ENCODE measurements around the gene CDHR3. TPM values are rescaled to one million over a fixed set of nuclear protein-coding genes. Genes with fewer than 3 reads are reported as not detected.

The CDHR3 gene
- total RNA-seq, 2 experiments from 2014 or later, result 0.42 to 2.8 TPM

DNA sequence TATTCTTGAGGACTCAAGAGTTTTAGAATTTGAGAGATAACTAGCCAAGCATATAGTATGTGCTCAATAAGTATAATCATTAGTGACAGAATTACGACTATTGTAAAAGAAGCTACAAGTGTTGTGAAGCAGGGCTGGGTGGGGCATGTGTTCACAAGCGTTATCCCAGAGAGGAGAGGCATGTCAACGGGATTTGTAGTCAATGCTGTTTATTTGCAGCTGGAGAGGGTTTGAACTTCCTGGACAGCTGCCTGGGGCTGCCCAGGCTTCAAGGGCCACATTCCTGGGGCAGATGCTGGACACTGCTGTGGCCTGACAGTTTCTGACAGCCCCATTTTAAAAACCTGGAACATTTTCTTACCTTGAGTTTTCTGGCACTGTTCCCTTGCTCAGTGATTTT lies 36.9 kb upstream of the CDHR3 start:
- no peak for DNase-seq (ENCODE audit: low spot score)
- Histone ChIP-seq H4K20me1 (ENCODE audit: insufficient read depth, low read length) (no peaks in the 10 kb centered on the region), H3K4me3 (ENCODE audit: low read depth, low read length, poor library complexity, severe bottlenecking) (no peak overlapping the region), H3K79me2 (ENCODE audit: insufficient read depth, low read depth, low read length) (no peaks in the 10 kb centered on the region), H3K36me3 (ENCODE audit: insufficient read depth, low read length) (no peaks in the 10 kb centered on the region), H3K4me1 (ENCODE audit: insufficient read depth, low read length, poor library complexity, severe bottlenecking) (no peaks in the 10 kb centered on the region), H3K9me2 (ENCODE audit: insufficient read depth, low read length) (no peaks in the 10 kb centered on the region), H2AFZ (ENCODE audit: low read length) (no peak overlapping the region), H3K9me3 (ENCODE audit: low read length) (no peaks in the 10 kb centered on the region), H3K4me2 (ENCODE audit: low read length) (no peak overlapping the region), H3K27ac (ENCODE audit: low read depth, low read length, poor library complexity, severe bottlenecking) (no peak overlapping the region)
- no peak for TF ChIP-seq EZH2phosphoT487 (IDR thresholded peaks at IDR 0.05; ENCODE audit: borderline replicate concordance, low read depth, low read length)
- TF ChIP-seq, protein P1, sequence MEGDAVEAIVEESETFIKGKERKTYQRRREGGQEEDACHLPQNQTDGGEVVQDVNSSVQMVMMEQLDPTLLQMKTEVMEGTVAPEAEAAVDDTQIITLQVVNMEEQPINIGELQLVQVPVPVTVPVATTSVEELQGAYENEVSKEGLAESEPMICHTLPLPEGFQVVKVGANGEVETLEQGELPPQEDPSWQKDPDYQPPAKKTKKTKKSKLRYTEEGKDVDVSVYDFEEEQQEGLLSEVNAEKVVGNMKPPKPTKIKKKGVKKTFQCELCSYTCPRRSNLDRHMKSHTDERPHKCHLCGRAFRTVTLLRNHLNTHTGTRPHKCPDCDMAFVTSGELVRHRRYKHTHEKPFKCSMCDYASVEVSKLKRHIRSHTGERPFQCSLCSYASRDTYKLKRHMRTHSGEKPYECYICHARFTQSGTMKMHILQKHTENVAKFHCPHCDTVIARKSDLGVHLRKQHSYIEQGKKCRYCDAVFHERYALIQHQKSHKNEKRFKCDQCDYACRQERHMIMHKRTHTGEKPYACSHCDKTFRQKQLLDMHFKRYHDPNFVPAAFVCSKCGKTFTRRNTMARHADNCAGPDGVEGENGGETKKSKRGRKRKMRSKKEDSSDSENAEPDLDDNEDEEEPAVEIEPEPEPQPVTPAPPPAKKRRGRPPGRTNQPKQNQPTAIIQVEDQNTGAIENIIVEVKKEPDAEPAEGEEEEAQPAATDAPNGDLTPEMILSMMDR (conservative IDR thresholded peaks at IDR 0.05; ENCODE audit: low read length), result no peak
- ChIA-PET POLR2A (interaction anchor here (0.7 kb wide), 1 partner anchor 260 kb away, joined by 3 read pairs; no protein-coding TSS in a partner anchor), CTCF (ENCODE audit: unreplicated experiment) (no interaction called here)
- no TSS peak for BruUV-seq (replicated peaks)
- intact Hi-C loops (cut with micrococcal nuclease; ENCODE audit: unreplicated experiment), result no loop called here

DNA sequence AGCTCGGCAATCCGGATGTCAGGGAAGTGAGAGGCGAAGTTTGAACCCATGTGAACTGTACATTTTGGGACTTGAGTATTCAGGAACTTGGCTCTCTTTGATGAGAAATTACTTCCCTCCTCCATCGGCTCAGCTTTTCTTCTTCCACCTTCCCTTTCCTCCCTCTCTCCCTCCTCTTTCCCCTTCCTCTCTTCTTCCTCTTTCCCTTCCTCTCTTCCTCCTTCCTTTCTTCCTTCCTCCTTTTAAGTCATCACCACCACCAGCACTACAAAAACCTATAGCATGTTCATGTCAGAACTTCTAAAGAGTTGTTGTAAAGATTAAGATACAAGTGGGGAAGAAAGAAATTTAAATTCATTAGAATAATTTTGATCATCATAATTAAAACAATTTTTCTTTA lies 31.9 kb upstream of the CDHR3 start:
- Histone ChIP-seq H3K9me2 (ENCODE audit: insufficient read depth, low read length) (no peaks in the 10 kb centered on the region), H3K79me2 (ENCODE audit: insufficient read depth, low read depth, low read length) (no peaks in the 10 kb centered on the region), H2AFZ (ENCODE audit: low read length) (no peak overlapping the region), H3K27ac (ENCODE audit: low read depth, low read length, poor library complexity, severe bottlenecking) (no peak overlapping the region), H3K4me3 (ENCODE audit: low read depth, low read length, poor library complexity, severe bottlenecking) (no peak overlapping the region), H3K9me3 (ENCODE audit: low read length) (no peaks in the 10 kb centered on the region), H3K36me3 (ENCODE audit: insufficient read depth, low read length) (no peaks in the 10 kb centered on the region), H3K4me2 (ENCODE audit: low read length) (no peak overlapping the region), H4K20me1 (ENCODE audit: insufficient read depth, low read length) (no peaks in the 10 kb centered on the region), H3K4me1 (ENCODE audit: insufficient read depth, low read length, poor library complexity, severe bottlenecking) (no peaks in the 10 kb centered on the region)
- TF ChIP-seq, protein P1 (conservative IDR thresholded peaks at IDR 0.05; ENCODE audit: low read length), result no peak
- no peak for TF ChIP-seq EZH2phosphoT487 (IDR thresholded peaks at IDR 0.05; ENCODE audit: borderline replicate concordance, low read depth, low read length)
- no peak for DNase-seq (ENCODE audit: low spot score)
- ChIA-PET POLR2A (no interaction called here), CTCF (ENCODE audit: unreplicated experiment) (no interaction called here)
- BruUV-seq (replicated peaks), result no TSS peak
- intact Hi-C loops (cut with micrococcal nuclease; ENCODE audit: unreplicated experiment), result no loop called here

DNA sequence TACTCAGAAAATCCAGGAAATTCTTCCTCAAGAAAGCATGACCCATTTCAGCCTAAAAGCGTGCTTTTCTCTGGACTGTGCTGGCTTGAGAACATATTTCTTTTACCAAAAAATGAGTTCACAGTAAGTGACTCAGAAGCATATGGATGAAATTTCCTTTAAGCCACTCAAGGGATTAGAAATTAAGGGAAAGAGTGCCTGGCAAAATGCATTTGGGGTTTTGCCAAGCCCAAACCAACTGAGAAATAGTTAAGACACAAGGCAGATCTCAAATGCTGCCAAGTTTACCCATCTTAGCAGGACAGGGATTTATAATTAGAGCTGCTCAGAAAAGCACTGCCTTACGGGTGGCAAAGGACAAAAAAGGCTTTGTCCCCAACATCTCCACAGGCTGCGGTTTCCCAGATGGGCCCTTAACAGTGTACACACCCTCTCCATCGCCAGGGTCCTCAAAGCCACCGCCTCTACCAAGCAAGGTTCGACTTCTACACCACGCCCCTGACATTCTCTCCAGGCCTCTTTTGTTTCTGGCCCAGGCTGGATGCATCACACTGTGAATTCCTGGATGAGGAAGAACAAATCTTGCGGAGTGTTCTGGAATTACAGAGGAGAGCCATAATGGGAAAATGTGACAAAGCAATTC lies 30.1 kb upstream of the CDHR3 start:
- no peaks in the 10 kb centered on the region for H3K36me3 ChIP-seq (ENCODE audit: insufficient read depth, low read length)
- intact Hi-C loops (cut with micrococcal nuclease; ENCODE audit: unreplicated experiment), result no loop called here
- no TSS peak for BruUV-seq (replicated peaks)

More for the DNA sequence above, 30.1 kb upstream of the CDHR3 start:
- no peaks in the 10 kb centered on the region for H3K79me2 ChIP-seq (ENCODE audit: insufficient read depth, low read depth, low read length)
- H3K4me2 ChIP-seq (ENCODE audit: low read length), result no peak overlapping the region
- no peak for DNase-seq (ENCODE audit: low spot score)
- no peaks in the 10 kb centered on the region for H4K20me1 ChIP-seq (ENCODE audit: insufficient read depth, low read length)
- no peaks in the 10 kb centered on the region for H3K9me3 ChIP-seq (ENCODE audit: low read length)
- no peak overlapping the region for H3K27ac ChIP-seq (ENCODE audit: low read depth, low read length, poor library complexity, severe bottlenecking)
- POLR2A ChIA-PET, result no interaction called here
- H3K4me1 ChIP-seq (ENCODE audit: insufficient read depth, low read length, poor library complexity, severe bottlenecking), result no peaks in the 10 kb centered on the region
- CTCF ChIA-PET (ENCODE audit: unreplicated experiment), result no interaction called here
- H2AFZ ChIP-seq (ENCODE audit: low read length), result no peak overlapping the region
- no peak for TF ChIP-seq EZH2phosphoT487 (IDR thresholded peaks at IDR 0.05; ENCODE audit: borderline replicate concordance, low read depth, low read length)
- TF ChIP-seq, protein P1 (conservative IDR thresholded peaks at IDR 0.05; ENCODE audit: low read length), result no peak
- H3K9me2 ChIP-seq (ENCODE audit: insufficient read depth, low read length), result no peaks in the 10 kb centered on the region
- no peak overlapping the region for H3K4me3 ChIP-seq (ENCODE audit: low read depth, low read length, poor library complexity, severe bottlenecking)

All from OCI-LY7 (cell line).